ENCODE measurements around the gene LRRC47. TPM values are rescaled to one million over a fixed set of nuclear protein-coding genes. Genes with fewer than 3 reads are reported as not detected.

LRRC47 gene
- total and polyA plus RNA-seq, 8 donors: 34.2 to 66.4 (median 51.8) TPM

DNA sequence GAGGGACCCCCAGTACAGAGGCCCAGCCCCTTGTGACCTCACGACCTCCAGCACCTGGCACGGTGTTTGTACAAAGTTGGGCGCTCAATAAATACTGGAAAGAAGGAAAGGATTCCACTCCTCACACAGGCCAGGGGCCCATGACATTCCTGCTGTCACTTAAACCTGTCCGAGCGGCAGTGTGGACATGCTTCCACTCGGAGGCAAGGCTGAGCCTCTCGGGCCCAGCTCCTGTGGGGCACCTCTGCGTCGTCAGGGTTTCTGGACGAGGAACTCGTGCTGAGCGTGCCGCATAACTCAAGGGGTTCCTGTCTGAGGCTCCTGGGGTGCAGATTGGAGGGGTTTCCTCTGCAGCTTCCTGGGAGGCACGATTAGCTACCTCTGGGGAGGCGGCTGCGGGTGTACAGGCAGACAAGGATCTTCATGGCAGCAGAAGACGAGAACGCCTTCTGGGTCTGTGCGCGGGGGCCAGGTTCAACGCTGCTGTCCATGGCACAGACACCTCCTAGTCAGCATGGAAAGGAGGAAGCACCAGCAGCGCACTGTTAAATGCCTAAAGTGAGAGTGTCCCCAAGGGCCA, 27.4 kb downstream of the LRRC47 start:
- TF ChIP-seq, protein P1, sequence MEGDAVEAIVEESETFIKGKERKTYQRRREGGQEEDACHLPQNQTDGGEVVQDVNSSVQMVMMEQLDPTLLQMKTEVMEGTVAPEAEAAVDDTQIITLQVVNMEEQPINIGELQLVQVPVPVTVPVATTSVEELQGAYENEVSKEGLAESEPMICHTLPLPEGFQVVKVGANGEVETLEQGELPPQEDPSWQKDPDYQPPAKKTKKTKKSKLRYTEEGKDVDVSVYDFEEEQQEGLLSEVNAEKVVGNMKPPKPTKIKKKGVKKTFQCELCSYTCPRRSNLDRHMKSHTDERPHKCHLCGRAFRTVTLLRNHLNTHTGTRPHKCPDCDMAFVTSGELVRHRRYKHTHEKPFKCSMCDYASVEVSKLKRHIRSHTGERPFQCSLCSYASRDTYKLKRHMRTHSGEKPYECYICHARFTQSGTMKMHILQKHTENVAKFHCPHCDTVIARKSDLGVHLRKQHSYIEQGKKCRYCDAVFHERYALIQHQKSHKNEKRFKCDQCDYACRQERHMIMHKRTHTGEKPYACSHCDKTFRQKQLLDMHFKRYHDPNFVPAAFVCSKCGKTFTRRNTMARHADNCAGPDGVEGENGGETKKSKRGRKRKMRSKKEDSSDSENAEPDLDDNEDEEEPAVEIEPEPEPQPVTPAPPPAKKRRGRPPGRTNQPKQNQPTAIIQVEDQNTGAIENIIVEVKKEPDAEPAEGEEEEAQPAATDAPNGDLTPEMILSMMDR (IDR thresholded peaks at IDR 0.05): no peak
- H3K4me3 ChIP-seq: no peak overlapping the region
- H3K27ac ChIP-seq: no peak overlapping the region
- ATAC-seq (no peak), DNase-seq (peak in 1 of 4 donors; percentile 55)
- intact Hi-C loops (cut with DNase I): no loop called here
- peaks cover 0 to 54% of the 10 kb centered on the region in 2 donors for H3K27me3 ChIP-seq
- no peaks in the 10 kb centered on the region for H3K36me3 ChIP-seq
- H3K4me1 ChIP-seq: peaks cover 4 to 13% of the 10 kb centered on the region in 2 donors
- H3K9me3 ChIP-seq: no peaks in the 10 kb centered on the region

DNA sequence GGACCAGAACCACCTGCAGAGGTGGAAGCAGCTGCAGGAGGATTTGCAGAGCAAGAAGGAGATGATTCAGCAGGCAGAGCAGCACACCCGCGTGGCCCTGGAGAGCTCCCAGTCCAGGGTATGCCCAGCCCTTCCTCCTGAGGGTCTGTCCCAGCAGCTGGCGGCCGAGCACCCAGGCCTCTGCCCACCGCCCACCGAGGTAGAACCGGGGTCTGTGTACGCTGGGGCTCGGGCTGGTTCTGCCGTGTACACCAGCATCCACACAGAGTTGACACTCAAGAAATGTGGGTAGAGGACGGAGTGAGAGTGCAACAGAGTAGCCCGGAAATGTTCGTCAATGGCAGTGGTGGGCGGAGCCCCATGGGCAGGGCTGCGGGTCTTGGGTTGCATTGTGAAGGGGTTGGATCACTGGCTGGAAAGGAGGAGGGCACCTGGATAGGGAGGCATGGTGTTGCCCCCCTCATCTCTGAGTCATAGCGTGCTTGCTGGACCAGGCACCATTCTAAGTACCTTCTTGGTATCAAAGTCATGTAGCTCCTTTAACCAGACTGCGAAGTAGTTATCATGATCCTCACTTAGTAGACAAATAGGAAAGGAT, 28.9 kb downstream of the LRRC47 start:
- Histone ChIP-seq H3K4me3 (no peak overlapping the region), H3K9me3 (no peaks in the 10 kb centered on the region), H3K27me3 (peaks cover 0 to 56% of the 10 kb centered on the region in 2 donors), H3K4me1 (peaks cover 4 to 9% of the 10 kb centered on the region in 2 donors), H3K36me3 (no peaks in the 10 kb centered on the region), H3K27ac (no peak overlapping the region)
- TF ChIP-seq, protein P1 (IDR thresholded peaks at IDR 0.05): no peak
- DNase-seq (peak in 1 of 4 donors; percentile 55), ATAC-seq (no peak)
- intact Hi-C loops (cut with DNase I): no loop called here

DNA sequence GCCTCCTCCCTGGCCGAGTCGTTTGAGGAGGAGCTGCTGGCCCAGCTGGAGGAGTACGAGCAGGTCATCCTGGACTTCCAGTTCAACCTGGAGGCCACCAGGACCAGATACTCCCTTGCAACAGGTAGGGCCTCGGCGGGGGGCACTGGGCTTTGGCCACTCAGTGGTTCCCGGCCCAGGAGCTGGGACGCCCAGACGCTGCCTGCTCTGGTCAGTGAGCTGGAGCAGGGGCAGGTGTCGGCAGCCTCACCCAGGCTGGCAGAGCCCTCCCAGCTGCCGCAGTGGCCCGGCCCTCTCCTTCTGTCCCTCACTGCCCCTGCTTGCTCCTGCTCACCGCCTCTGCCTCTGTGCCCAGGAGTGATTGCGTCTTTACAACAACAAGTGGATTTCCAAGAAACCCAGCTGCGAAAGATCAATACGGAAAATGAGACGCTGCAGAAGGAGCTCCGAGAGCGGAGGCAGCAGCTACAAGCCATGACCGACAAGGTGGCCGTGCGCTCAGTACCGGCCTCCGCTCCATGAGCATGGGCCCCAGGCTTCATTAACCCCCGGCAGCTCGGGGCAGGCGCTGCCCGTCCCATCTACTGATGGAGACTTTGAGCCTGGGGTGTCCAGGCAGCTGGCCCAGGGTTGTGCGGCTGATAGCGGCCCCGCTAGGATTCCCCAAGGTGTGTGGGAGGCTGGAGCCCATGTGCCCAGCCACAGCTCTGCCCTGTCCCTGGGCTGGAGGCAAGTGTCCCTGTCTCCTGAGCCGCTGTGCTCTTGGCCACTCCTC, 32.8 kb downstream of the LRRC47 start:
- Histone ChIP-seq H3K4me1 (no peaks in the 10 kb centered on the region), H3K9me3 (no peaks in the 10 kb centered on the region), H3K36me3 (no peaks in the 10 kb centered on the region), H3K27me3 (peaks cover 0 to 47% of the 10 kb centered on the region in 2 donors), H3K27ac (no peak overlapping the region), H3K4me3 (no peak overlapping the region)
- TF ChIP-seq, protein P1 (IDR thresholded peaks at IDR 0.05): no peak
- peak in 1 of 4 donors; percentile 67 for DNase-seq
- intact Hi-C loops (cut with DNase I): no loop called here
- no peak for ATAC-seq

DNA sequence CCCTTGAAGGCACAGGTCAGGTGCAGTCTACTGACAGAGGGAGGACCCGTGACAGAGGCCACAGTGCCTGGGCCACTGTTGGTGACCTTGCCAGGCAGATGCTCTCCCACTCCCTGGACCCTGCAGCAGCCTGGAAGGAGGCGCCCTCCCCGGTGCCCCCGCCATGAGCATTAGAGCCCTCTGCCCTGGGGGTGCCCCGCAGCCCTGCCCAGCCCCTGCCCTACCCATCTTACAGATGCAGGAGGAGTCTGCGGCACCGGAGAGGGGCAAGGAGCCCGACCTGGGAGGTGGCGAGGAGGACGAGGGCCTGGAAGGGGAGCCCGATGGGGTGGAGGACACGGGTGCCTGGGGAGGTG, 33.4 kb downstream of the LRRC47 start:
- TF ChIP-seq, protein P1 (IDR thresholded peaks at IDR 0.05): no peak

More for the DNA sequence above, 33.4 kb downstream of the LRRC47 start:
- Histone ChIP-seq H3K36me3 (no peaks in the 10 kb centered on the region), H3K27me3 (peaks cover 0 to 46% of the 10 kb centered on the region in 2 donors), H3K4me3 (no peak overlapping the region), H3K9me3 (no peaks in the 10 kb centered on the region), H3K27ac (no peak overlapping the region), H3K4me1 (no peaks in the 10 kb centered on the region)
- intact Hi-C loops (cut with DNase I): no loop called here
- DNase-seq (peak in 1 of 4 donors; percentile 79), ATAC-seq (no peak)
